WTC11 (cell line): ENCODE measurements around the gene HOXD1. TPM values are rescaled to one million over a fixed set of nuclear protein-coding genes. Genes with fewer than 3 reads are reported as not detected.

ENCODE experiments used
- ATAC-seq: fragments of 200-7000 bp; cut with Tn5 transposase; 2 replicates; pipeline ENCODE4 v1.10.0; 2021; ENCODE audit warnings: mild to moderate bottlenecking, moderate library complexity
- CTCF ChIA-PET: fragments of 300-600 bp; sonication (Branson Sonifier 250); formaldehyde crosslinking; loops from one replicate; lab custom pipeline; 2021; ENCODE audit warnings: antibody characterized with exemption; lab: Charles Lee
- POLR2A ChIA-PET: fragments of 350-600 bp; sonication (Branson Sonifier 250); formaldehyde crosslinking; loops from one replicate; lab custom pipeline; 2021; ENCODE audit warnings: antibody characterized with exemption; lab: Charles Lee
- DNase-seq: peaks from one replicate; pipeline ENCODE4 v3.0.0; 2021; ENCODE audit warnings: low spot score
- H3K27ac Mint-ChIP-seq: 2 replicates; pipeline ENCODE4 v1.8.0; 2021; ENCODE audit warnings: mixed read lengths
- H3K27me3 Mint-ChIP-seq: 2 replicates; pipeline ENCODE4 v1.8.0; 2021; ENCODE audit warnings: low read depth, mild to moderate bottlenecking, moderate library complexity, mixed read lengths
- H3K36me3 Mint-ChIP-seq: 2 replicates; pipeline ENCODE4 v1.8.0; 2021; ENCODE audit warnings: mixed read lengths
- H3K4me1 Mint-ChIP-seq: 2 replicates; pipeline ENCODE4 v1.8.0; 2022; ENCODE audit warnings: mixed read lengths
- H3K4me3 Mint-ChIP-seq: 2 replicates; pipeline ENCODE4 v1.8.0; 2021; ENCODE audit warnings: mild to moderate bottlenecking, moderate library complexity, mixed read lengths
- H3K9me3 Mint-ChIP-seq: 2 replicates; pipeline ENCODE4 v1.8.0; 2021; ENCODE audit warnings: mixed read lengths
- ESRRA ChIP-seq: sonication (generic); formaldehyde crosslinking; IDR thresholded peaks from 2 replicates; pipeline ENCODE4 v1.8.1; 2022; ENCODE audit warnings: mild to moderate bottlenecking, missing genetic modification reagents, borderline replicate concordance
- FOXJ3 ChIP-seq: sonication (generic); formaldehyde crosslinking; IDR thresholded peaks from 2 replicates; pipeline ENCODE4 v1.9.0; 2021; ENCODE audit warnings: missing genetic modification reagents, mild to moderate bottlenecking, borderline replicate concordance
- FOXK1 ChIP-seq: sonication (generic); formaldehyde crosslinking; IDR thresholded peaks from 2 replicates; pipeline ENCODE4 v1.8.0; 2022; ENCODE audit warnings: mild to moderate bottlenecking, moderate library complexity, missing genetic modification reagents
- GABPB1 ChIP-seq: sonication (generic); formaldehyde crosslinking; IDR thresholded peaks from 2 replicates; pipeline ENCODE4 v1.8.1; 2023; ENCODE audit warnings: mild to moderate bottlenecking, missing genetic modification reagents
- JAZF1 ChIP-seq: fragments of 250-450 bp; sonication (Bioruptor Pico); IDR thresholded peaks from 2 replicates; pipeline ENCODE4 v1.9.0; 2021; ENCODE audit warnings: moderate library complexity, mild to moderate bottlenecking, inconsistent platforms
- MXD4 ChIP-seq: fragments of 250-450 bp; sonication (Bioruptor Pico); IDR thresholded peaks from 2 replicates; pipeline ENCODE4 v1.8.0; 2021; ENCODE audit warnings: mild to moderate bottlenecking, moderate library complexity, borderline replicate concordance
- NR2C2 ChIP-seq: sonication (generic); formaldehyde crosslinking; IDR thresholded peaks from 2 replicates; pipeline ENCODE4 v1.8.0; 2022; ENCODE audit warnings: mild to moderate bottlenecking, missing genetic modification reagents
- NR3C1 ChIP-seq: sonication (generic); formaldehyde crosslinking; conservative IDR thresholded peaks from 2 replicates; pipeline ENCODE4 v1.8.1; 2023; ENCODE audit warnings: low read depth, mild to moderate bottlenecking, missing genetic modification reagents
- PRRX2 ChIP-seq: fragments of 250-450 bp; sonication (Bioruptor Pico); IDR thresholded peaks from 2 replicates; pipeline ENCODE4 v1.8.0; 2021; ENCODE audit warnings: mild to moderate bottlenecking
- RORB ChIP-seq: fragments of 250-450 bp; sonication (Bioruptor Pico); IDR thresholded peaks from 2 replicates; pipeline ENCODE4 v1.9.0; 2021; ENCODE audit warnings: mild to moderate bottlenecking
- SMAD3 ChIP-seq: sonication (generic); formaldehyde crosslinking; IDR thresholded peaks from 2 replicates; pipeline ENCODE4 v1.8.0; 2022; ENCODE audit warnings: missing genetic modification reagents, mild to moderate bottlenecking, borderline replicate concordance
- TCF7 ChIP-seq: sonication (generic); formaldehyde crosslinking; IDR thresholded peaks from 2 replicates; pipeline ENCODE4 v1.8.0; 2022; ENCODE audit warnings: mild to moderate bottlenecking, low read depth, missing genetic modification reagents, moderate library complexity
- TEAD1 ChIP-seq: sonication (generic); formaldehyde crosslinking; IDR thresholded peaks from 2 replicates; pipeline ENCODE4 v1.8.0; 2022; ENCODE audit warnings: mild to moderate bottlenecking, missing genetic modification reagents
- USF1 ChIP-seq: sonication (generic); formaldehyde crosslinking; IDR thresholded peaks from 2 replicates; pipeline ENCODE4 v1.8.0; 2022; ENCODE audit warnings: mild to moderate bottlenecking, missing genetic modification reagents
- ZNF121 ChIP-seq: sonication (generic); formaldehyde crosslinking; IDR thresholded peaks from 2 replicates; pipeline ENCODE4 v1.8.0; 2023; ENCODE audit warnings: missing genetic modification reagents
- ZNF232 ChIP-seq: sonication (generic); formaldehyde crosslinking; IDR thresholded peaks from 2 replicates; pipeline ENCODE4 v1.8.0; 2022; ENCODE audit warnings: mild to moderate bottlenecking, missing genetic modification reagents
- total RNA-seq: library from RNA; stranded (reverse); gene quantifications from 3 replicates; pipeline ENCODE4 v1.2.3, GENCODE V29; 2021
- TF ChIP-seq, protein P1 (sequence below): sonication (generic); formaldehyde crosslinking; IDR thresholded peaks from 2 replicates; pipeline ENCODE4 v1.8.0; 2022; ENCODE audit warnings: mild to moderate bottlenecking, missing genetic modification reagents
- TF ChIP-seq, protein P2 (sequence below): sonication (generic); formaldehyde crosslinking; IDR thresholded peaks from 2 replicates; pipeline ENCODE4 v1.8.0; 2023; ENCODE audit warnings: missing genetic modification reagents
- TF ChIP-seq, protein P3 (sequence below): sonication (generic); formaldehyde crosslinking; IDR thresholded peaks from 2 replicates; pipeline ENCODE4 v1.8.1; 2023; ENCODE audit warnings: mild to moderate bottlenecking, moderate library complexity, missing genetic modification reagents
- TF ChIP-seq, protein P4 (sequence below): fragments of 250-450 bp; sonication (Bioruptor Pico); IDR thresholded peaks from 2 replicates; pipeline ENCODE4 v2.1.2; 2022; ENCODE audit warnings: mild to moderate bottlenecking, moderate library complexity

The HOXD1 gene
- total RNA-seq, 1 experiment from 2014 or later: 0.22 TPM

GRCh38 chr2:176192351-176192750 lies 3.9 kb downstream of the HOXD1 start:
- POLR2A ChIA-PET: no interaction called here
- TF ChIP-seq, protein P1, sequence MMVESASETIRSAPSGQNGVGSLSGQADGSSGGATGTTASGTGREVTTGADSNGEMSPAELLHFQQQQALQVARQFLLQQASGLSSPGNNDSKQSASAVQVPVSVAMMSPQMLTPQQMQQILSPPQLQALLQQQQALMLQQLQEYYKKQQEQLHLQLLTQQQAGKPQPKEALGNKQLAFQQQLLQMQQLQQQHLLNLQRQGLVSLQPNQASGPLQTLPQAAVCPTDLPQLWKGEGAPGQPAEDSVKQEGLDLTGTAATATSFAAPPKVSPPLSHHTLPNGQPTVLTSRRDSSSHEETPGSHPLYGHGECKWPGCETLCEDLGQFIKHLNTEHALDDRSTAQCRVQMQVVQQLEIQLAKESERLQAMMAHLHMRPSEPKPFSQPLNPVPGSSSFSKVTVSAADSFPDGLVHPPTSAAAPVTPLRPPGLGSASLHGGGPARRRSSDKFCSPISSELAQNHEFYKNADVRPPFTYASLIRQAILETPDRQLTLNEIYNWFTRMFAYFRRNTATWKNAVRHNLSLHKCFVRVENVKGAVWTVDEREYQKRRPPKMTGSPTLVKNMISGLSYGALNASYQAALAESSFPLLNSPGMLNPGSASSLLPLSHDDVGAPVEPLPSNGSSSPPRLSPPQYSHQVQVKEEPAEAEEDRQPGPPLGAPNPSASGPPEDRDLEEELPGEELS (CRISPR knock-in tag): peak; percentile 93; the same call in 1 of the 2 replicates
- TF ChIP-seq TCF7 (CRISPR knock-in tag) (no peak), TEAD1 (CRISPR knock-in tag) (0 out of 2 replicates have a peak, but pooled peaks have one; percentile 51)
- H3K4me3 Mint-ChIP-seq: no peak overlapping the region
- CTCF ChIA-PET: interaction anchor here (0.7 to 1.5 kb wide), 2 partner anchors 8 to 263 kb away, joined by 3 read pairs; no protein-coding TSS in a partner anchor
- H3K4me1 Mint-ChIP-seq: peaks cover 36% of the 10 kb centered on the region
- no peaks in the 10 kb centered on the region for H3K9me3 Mint-ChIP-seq
- H3K27me3 Mint-ChIP-seq: peaks cover 97% of the 10 kb centered on the region
- no peaks in the 10 kb centered on the region for H3K36me3 Mint-ChIP-seq
- no peak overlapping the region for H3K27ac Mint-ChIP-seq
- DNase-seq: no peak
- ATAC-seq: no peak

GRCh38 chr2:176193048-176193447 lies 4.6 kb downstream of the HOXD1 start:
- POLR2A ChIA-PET: no interaction called here
- Mint-ChIP-seq H3K4me3 (no peak overlapping the region), H3K36me3 (no peaks in the 10 kb centered on the region), H3K27ac (no peak overlapping the region), H3K4me1 (peaks cover 29% of the 10 kb centered on the region), H3K27me3 (peaks cover 95% of the 10 kb centered on the region), H3K9me3 (no peaks in the 10 kb centered on the region)
- DNase-seq: no peak
- TF ChIP-seq FOXK1 (no peak), ZNF232 (CRISPR knock-in tag) (no peak), ZNF121 (CRISPR knock-in tag) (no peak), RORB (CRISPR knock-in tag) (no peak), USF1 (no peak)
- CTCF ChIA-PET: no interaction called here
- no peak for ATAC-seq

- Mint-ChIP-seq H3K9me3 (no peaks in the 10 kb centered on the region), H3K27ac (no peak overlapping the region), H3K27me3 (peaks cover 49% of the 10 kb centered on the region), H3K4me3 (no peak overlapping the region), H3K36me3 (no peaks in the 10 kb centered on the region), H3K4me1 (no peaks in the 10 kb centered on the region)
- ChIA-PET CTCF (interaction anchor here (0.9 to 1.5 kb wide), 3 partner anchors 8 to 255 kb away, joined by 3 read pairs; no protein-coding TSS in a partner anchor), POLR2A (no interaction called here)
- ATAC-seq (no peak), DNase-seq (no peak)
- TF ChIP-seq FOXJ3 (CRISPR knock-in tag) (no peak), SMAD3 (CRISPR knock-in tag) (no peak), NR3C1 (CRISPR knock-in tag) (no peak), PRRX2 (CRISPR knock-in tag) (no peak), ESRRA (CRISPR knock-in tag) (no peak), NR2C2 (no peak), GABPB1 (no peak), JAZF1 (no peak), MXD4 (CRISPR knock-in tag) (no peak)
- TF ChIP-seq, protein P2, sequence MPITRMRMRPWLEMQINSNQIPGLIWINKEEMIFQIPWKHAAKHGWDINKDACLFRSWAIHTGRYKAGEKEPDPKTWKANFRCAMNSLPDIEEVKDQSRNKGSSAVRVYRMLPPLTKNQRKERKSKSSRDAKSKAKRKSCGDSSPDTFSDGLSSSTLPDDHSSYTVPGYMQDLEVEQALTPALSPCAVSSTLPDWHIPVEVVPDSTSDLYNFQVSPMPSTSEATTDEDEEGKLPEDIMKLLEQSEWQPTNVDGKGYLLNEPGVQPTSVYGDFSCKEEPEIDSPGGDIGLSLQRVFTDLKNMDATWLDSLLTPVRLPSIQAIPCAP (CRISPR knock-in tag): no peak
- TF ChIP-seq, protein P3, sequence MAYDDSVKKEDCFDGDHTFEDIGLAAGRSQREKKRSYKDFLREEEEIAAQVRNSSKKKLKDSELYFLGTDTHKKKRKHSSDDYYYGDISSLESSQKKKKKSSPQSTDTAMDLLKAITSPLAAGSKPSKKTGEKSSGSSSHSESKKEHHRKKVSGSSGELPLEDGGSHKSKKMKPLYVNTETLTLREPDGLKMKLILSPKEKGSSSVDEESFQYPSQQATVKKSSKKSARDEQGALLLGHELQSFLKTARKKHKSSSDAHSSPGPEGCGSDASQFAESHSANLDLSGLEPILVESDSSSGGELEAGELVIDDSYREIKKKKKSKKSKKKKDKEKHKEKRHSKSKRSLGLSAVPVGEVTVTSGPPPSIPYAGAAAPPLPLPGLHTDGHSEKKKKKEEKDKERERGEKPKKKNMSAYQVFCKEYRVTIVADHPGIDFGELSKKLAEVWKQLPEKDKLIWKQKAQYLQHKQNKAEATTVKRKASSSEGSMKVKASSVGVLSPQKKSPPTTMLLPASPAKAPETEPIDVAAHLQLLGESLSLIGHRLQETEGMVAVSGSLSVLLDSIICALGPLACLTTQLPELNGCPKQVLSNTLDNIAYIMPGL: no peak
- TF ChIP-seq, protein P4, sequence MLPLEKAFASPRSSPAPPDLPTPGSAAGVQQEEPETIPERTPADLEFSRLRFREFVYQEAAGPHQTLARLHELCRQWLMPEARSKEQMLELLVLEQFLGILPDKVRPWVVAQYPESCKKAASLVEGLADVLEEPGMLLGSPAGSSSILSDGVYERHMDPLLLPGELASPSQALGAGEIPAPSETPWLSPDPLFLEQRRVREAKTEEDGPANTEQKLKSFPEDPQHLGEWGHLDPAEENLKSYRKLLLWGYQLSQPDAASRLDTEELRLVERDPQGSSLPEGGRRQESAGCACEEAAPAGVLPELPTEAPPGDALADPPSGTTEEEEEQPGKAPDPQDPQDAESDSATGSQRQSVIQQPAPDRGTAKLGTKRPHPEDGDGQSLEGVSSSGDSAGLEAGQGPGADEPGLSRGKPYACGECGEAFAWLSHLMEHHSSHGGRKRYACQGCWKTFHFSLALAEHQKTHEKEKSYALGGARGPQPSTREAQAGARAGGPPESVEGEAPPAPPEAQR (CRISPR knock-in tag): no peak
These were observed 11.4 kb downstream of the HOXD1 start for GRCh38 chr2:176199902-176200301.
